ENCODE results near the gene TMPRSS12. TPM values are rescaled to one million over a fixed set of nuclear protein-coding genes. Genes with fewer than 3 reads are reported as not detected.

TMPRSS12 gene
- total RNA-seq, 4 donors from 2014 or later: 0.45 TPM; not detected in 3

DNA sequence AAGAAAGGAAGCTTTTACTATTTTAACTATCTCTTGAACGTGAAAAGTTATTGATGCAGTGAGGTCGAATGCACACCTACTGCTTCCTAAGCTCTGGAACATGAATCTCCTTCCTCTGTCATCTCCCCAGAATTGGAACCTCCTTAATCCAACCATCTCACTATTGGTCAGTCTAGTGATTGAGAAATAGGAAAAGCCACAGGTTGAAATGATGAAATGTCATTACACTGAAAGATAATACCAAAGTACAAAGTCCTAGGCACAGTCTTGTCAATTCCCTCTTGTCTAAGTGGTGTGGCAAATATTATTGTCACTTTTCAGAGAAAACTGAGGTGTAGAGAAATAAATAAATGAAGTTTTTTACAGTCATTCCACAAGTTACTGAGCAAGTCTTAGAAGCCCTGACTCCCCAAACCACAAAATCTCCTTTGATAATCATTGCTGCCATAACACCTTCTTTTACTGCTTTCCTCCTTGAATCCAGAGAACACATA lies 90.1 kb downstream of the TMPRSS12 start:
- Histone ChIP-seq H3K4me3 (replicated peaks in 1 of 3) (no peak overlapping the region), H3K27ac (peak overlapping the region; percentile 95 to 98 (median 96)), H3K36me3 (peaks cover 9 to 23% of the 10 kb centered on the region in 2 donors), H3K4me1 (peaks cover 78% of the 10 kb centered on the region in 2 donors), H3K27me3 (no peaks in the 10 kb centered on the region), H3K9me3 (no peaks in the 10 kb centered on the region)
- 18 to 30% methylated on average over 2 of the region's 2 CpGs for WGBS, 2 donors
- TF ChIP-seq, protein P1, sequence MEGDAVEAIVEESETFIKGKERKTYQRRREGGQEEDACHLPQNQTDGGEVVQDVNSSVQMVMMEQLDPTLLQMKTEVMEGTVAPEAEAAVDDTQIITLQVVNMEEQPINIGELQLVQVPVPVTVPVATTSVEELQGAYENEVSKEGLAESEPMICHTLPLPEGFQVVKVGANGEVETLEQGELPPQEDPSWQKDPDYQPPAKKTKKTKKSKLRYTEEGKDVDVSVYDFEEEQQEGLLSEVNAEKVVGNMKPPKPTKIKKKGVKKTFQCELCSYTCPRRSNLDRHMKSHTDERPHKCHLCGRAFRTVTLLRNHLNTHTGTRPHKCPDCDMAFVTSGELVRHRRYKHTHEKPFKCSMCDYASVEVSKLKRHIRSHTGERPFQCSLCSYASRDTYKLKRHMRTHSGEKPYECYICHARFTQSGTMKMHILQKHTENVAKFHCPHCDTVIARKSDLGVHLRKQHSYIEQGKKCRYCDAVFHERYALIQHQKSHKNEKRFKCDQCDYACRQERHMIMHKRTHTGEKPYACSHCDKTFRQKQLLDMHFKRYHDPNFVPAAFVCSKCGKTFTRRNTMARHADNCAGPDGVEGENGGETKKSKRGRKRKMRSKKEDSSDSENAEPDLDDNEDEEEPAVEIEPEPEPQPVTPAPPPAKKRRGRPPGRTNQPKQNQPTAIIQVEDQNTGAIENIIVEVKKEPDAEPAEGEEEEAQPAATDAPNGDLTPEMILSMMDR (IDR thresholded peaks at IDR 0.05): no peak
- TF ChIP-seq POLR2A (IDR thresholded peaks at IDR 0.05): peak in 1 of 2 donors; percentile 50
- intact Hi-C loops (cut with DNase I): no loop called here
- no peak for DNase-seq

DNA sequence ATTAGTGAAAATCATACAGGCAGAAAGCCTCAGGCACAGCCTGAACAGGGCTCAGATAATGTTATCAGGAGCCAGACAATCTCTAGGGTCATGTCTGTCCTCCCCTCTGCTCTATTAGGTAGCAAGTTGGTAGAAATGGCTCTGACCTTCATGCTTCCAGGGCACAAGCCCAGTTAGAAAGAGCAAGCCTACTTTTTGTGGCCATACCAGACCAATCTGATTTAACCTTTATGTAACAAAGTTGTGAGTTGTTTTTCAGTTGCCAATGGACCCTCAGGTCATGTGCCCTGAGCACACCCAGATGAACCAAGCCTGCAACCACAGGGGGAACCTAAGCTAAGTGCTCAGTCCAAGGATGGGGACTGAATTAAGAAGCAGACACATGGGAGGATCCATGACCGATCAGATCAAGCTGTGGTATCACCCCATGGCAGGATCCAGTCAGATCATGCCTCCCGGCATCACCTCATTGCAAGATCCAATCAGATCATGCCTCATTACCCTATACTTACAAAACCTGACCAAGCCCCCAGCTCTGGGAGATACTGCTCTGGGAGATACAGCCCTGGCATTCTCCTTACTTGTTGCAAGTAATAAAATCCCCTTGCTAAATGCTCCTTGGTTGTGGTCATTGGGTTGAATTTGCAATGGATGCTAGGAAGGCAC lies 90.9 kb downstream of the TMPRSS12 start:
- TF ChIP-seq POLR2A (IDR thresholded peaks at IDR 0.05): no peak
- TF ChIP-seq, protein P1 (IDR thresholded peaks at IDR 0.05): no peak
- Histone ChIP-seq H3K36me3 (peaks cover 9 to 17% of the 10 kb centered on the region in 2 donors), H3K27me3 (no peaks in the 10 kb centered on the region), H3K4me3 (replicated peaks in 1 of 3) (no peak overlapping the region), H3K27ac (peak overlapping the region; percentile 95 to 98 (median 96)), H3K9me3 (no peaks in the 10 kb centered on the region), H3K4me1 (peaks cover 78 to 79% of the 10 kb centered on the region in 2 donors)
- intact Hi-C loops (cut with DNase I): no loop called here
- 100% methylated on average over 2 of the region's 2 CpGs; no CpG with 5 or more reads in 1 of the 2 donors for WGBS, 2 donors
- no peak for DNase-seq

DNA sequence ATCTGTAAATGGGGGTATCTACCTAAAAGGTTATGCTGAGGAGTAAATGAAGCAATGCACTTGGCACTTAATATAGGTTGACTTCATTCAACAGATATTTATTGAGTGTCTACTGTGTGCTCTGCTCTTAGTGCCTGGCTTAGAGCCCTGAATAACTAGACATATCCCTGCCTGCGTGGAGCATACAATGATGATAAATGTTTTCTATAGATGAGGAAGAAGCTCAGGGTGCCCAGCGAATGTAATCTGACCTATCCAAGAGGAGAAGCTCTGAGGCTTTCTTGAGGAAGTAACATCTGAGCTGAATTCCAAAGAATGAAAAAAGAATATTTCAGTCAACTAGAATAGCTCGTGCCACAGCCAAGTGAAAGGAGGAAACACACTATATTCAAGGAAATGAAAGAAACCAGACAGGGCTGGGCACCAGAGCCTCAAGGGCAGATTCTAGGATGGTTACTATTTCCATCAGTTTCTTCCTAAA lies 91.7 kb downstream of the TMPRSS12 start:
- no peak for DNase-seq
- H3K4me3 ChIP-seq (replicated peaks in 1 of 3): no peak overlapping the region
- no peaks in the 10 kb centered on the region for H3K27me3 ChIP-seq
- intact Hi-C loops (cut with DNase I): no loop called here
- TF ChIP-seq POLR2A (IDR thresholded peaks at IDR 0.05): no peak
- TF ChIP-seq, protein P1 (IDR thresholded peaks at IDR 0.05): no peak
- no peaks in the 10 kb centered on the region for H3K9me3 ChIP-seq
- H3K4me1 ChIP-seq: peaks cover 78 to 84% of the 10 kb centered on the region in 2 donors
- WGBS, 2 donors: 61 to 62% methylated on average over 3 of the region's 3 CpGs
- peak overlapping the region; percentile 95 to 98 (median 96) for H3K27ac ChIP-seq
- H3K36me3 ChIP-seq: peaks cover 9 to 17% of the 10 kb centered on the region in 2 donors

GRCh38 chr12:50934981-50935807 lies 92.5 kb downstream of the TMPRSS12 start:
- 35 to 41% methylated on average over 6 of the region's 6 CpGs for WGBS, 2 donors
- Histone ChIP-seq H3K4me3 (replicated peaks in 1 of 3) (no peak overlapping the region), H3K27ac (peak overlapping the region; percentile 95 to 98 (median 96)), H3K27me3 (no peaks in the 10 kb centered on the region), H3K4me1 (peaks cover 77 to 84% of the 10 kb centered on the region in 2 donors), H3K36me3 (peaks cover 8 to 10% of the 10 kb centered on the region in 2 donors), H3K9me3 (no peaks in the 10 kb centered on the region)
- DNase-seq: no peak
- intact Hi-C loops (cut with DNase I): no loop called here
- peak in 1 of 2 donors; percentile 31 for TF ChIP-seq POLR2A (IDR thresholded peaks at IDR 0.05)
- TF ChIP-seq, protein P1 (IDR thresholded peaks at IDR 0.05): no peak

Data from thyroid gland (tissue), 4 donors.